ENCODE measurements around the gene MOCS3. TPM values are rescaled to one million over a fixed set of nuclear protein-coding genes. Genes with fewer than 3 reads are reported as not detected.
A peak's percentile ranks its signal among the peaks of the same experiment; 100 is the strongest.

MOCS3 gene
- total and polyA plus RNA-seq, 10 of the 15 experiments (the other 5 are each of a cell fraction or from before 2014, with no cell fraction given) = 0.87 to 5.9 (median 3.6) TPM

DNA sequence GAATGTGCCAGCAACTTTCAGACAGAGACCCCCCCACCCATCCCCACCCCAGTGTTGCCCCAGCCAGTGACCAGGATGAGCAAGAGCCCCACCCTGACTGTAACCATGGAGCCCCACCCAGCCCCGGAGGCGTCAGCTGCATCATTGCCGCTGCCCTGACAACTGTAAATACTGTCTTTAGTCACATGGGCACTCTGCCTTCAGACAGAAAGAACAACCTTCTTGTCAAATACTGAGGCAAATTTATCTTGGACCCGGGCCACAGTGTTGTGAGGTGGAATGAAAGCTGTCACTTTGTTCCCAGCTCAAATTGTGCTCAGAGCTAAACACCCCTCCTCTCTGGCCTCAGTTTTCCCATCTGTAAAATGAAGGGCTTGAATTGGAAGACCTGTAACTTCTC, 23.7 kb downstream of the MOCS3 start:
- no TSS peak for BruUV-seq (replicated peaks)
- RAD21 ChIA-PET (ENCODE audit: unreplicated experiment) = interaction anchor here (0.7 to 4.4 kb wide), 3 partner anchors 189 to 193 kb away, joined by 3 to 28 read pairs (median 3); partner anchors contain the start of gene BCAS4
- in situ Hi-C loops (cut with MboI) (loop anchor here (10.0 kb wide), 1 partner anchor 642 kb away; no protein-coding TSS in a partner anchor), intact Hi-C loops (cut with micrococcal nuclease; ENCODE audit: unreplicated experiment) (loop anchor here (5.0 to 10.0 kb wide), 3 partner anchors 190 to 640 kb away; no protein-coding TSS in a partner anchor)
- Histone ChIP-seq H3K9me3 (replicated peaks; ENCODE audit: control insufficient read depth, insufficient read depth, low read length) (no peaks in the 10 kb centered on the region), H3K4me2 (ENCODE audit: control insufficient read depth, insufficient read depth) (no peak overlapping the region), H2AFZ (ENCODE audit: control insufficient read depth, low read depth, low read length) (no peak overlapping the region), H3K27ac (ENCODE audit: control insufficient read depth, insufficient read depth) (no peak overlapping the region), H4K20me1 (ENCODE audit: control insufficient read depth, insufficient read depth) (no peaks in the 10 kb centered on the region), H3K9ac (ENCODE audit: control insufficient read depth, insufficient read depth, low read length) (no peak overlapping the region), H3K4me3 (no peak overlapping the region), H3K79me2 (ENCODE audit: control insufficient read depth, insufficient read depth, low read length) (no peaks in the 10 kb centered on the region), H3K27me3 (replicated peaks in 1 of 2; ENCODE audit: control insufficient read depth in 2 of 2, insufficient read depth in 2 of 2, low read length in 1 of 2) (no peaks in the 10 kb centered on the region; a peak in 1 of 4 replicates), H3K36me3 (ENCODE audit: control insufficient read depth in 2 of 2, insufficient read depth in 2 of 2, low read length in 1 of 2) (no peaks in the 10 kb centered on the region), H3K4me1 (ENCODE audit: control insufficient read depth, insufficient read depth, low read length) (no peaks in the 10 kb centered on the region)
- no peak for FAIRE-seq
- CTCF ChIA-PET = interaction anchor here (0.6 to 14.7 kb wide), 18 partner anchors 11 to 632 kb away, joined by 3 to 177 read pairs (median 5); partner anchors contain the start of genes ADNP, BCAS4, DPM1 and MOCS3
- SMC1A ChIA-PET (ENCODE audit: uncharacterized antibody, unreplicated experiment) = interaction anchor here (0.6 to 1.9 kb wide), 6 partner anchors 10 to 192 kb away, joined by 3 to 12 read pairs (median 4); partner anchors contain the start of genes BCAS4, DPM1 and MOCS3
- ATAC-seq = 0 out of 3 replicates have a peak, but pooled peaks have one; percentile 34
- TF ChIP-seq MYC (IDR thresholded peaks at IDR 0.05; ENCODE audit: insufficient read depth, insufficient read length, insufficient replicate concordance, low read length, severe bottlenecking) = no peak
- no peak for TF ChIP-seq EP300 (IDR thresholded peaks at IDR 0.05; ENCODE audit: borderline replicate concordance in 1 of 2, control insufficient read depth in 1 of 2, low read depth in 2 of 2, low read length in 2 of 2)
- TF ChIP-seq, protein P1, sequence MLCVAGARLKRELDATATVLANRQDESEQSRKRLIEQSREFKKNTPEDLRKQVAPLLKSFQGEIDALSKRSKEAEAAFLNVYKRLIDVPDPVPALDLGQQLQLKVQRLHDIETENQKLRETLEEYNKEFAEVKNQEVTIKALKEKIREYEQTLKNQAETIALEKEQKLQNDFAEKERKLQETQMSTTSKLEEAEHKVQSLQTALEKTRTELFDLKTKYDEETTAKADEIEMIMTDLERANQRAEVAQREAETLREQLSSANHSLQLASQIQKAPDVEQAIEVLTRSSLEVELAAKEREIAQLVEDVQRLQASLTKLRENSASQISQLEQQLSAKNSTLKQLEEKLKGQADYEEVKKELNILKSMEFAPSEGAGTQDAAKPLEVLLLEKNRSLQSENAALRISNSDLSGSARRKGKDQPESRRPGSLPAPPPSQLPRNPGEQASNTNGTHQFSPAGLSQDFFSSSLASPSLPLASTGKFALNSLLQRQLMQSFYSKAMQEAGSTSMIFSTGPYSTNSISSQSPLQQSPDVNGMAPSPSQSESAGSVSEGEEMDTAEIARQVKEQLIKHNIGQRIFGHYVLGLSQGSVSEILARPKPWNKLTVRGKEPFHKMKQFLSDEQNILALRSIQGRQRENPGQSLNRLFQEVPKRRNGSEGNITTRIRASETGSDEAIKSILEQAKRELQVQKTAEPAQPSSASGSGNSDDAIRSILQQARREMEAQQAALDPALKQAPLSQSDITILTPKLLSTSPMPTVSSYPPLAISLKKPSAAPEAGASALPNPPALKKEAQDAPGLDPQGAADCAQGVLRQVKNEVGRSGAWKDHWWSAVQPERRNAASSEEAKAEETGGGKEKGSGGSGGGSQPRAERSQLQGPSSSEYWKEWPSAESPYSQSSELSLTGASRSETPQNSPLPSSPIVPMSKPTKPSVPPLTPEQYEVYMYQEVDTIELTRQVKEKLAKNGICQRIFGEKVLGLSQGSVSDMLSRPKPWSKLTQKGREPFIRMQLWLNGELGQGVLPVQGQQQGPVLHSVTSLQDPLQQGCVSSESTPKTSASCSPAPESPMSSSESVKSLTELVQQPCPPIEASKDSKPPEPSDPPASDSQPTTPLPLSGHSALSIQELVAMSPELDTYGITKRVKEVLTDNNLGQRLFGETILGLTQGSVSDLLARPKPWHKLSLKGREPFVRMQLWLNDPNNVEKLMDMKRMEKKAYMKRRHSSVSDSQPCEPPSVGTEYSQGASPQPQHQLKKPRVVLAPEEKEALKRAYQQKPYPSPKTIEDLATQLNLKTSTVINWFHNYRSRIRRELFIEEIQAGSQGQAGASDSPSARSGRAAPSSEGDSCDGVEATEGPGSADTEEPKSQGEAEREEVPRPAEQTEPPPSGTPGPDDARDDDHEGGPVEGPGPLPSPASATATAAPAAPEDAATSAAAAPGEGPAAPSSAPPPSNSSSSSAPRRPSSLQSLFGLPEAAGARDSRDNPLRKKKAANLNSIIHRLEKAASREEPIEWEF (IDR thresholded peaks at IDR 0.05; ENCODE audit: insufficient replicate concordance, low read depth, low read length) = no peak
- POLR2A ChIA-PET = no interaction called here
- 2% methylated on average over 4 of the region's 4 CpGs for WGBS (ENCODE audit: insufficient coverage, insufficient replicate concordance, low lambda C conversion rate, missing lambda C conversion rate)
- no peak for DNase-seq (ENCODE audit: low read depth, low spot score)
